GM23338 (cell line): Measurements from ENCODE around the gene SULT1A4.
"Not testable (repeated sequence)": the region's sequence is repeated elsewhere in the genome, so short reads cannot be mapped to it uniquely, and the experiment has no call there.

Experiments used
- CREB1 ChIP-seq: fragments of 250-450 bp; sonication (Bioruptor Pico); IDR thresholded peaks from 2 replicates; pipeline ENCODE4 v1.5.0; 2020; ENCODE audit warnings: low read depth, mild to moderate bottlenecking, moderate library complexity
- EZH2 ChIP-seq: fragments of 200-600 bp; sonication (generic); IDR thresholded peaks from one replicate; pipeline ENCODE4 v1.8.0; 2017; ENCODE audit warnings: antibody characterized with exemption, mild to moderate bottlenecking, low read depth; ENCODE audit not compliant: unreplicated experiment
- EZH2phosphoT487 ChIP-seq: fragments of 200-600 bp; sonication (generic); IDR thresholded peaks from one replicate; pipeline ENCODE4 v1.8.1; 2018; ENCODE audit warnings: antibody characterized with exemption; ENCODE audit not compliant: unreplicated experiment
- JUNB ChIP-seq: IDR thresholded peaks from one replicate; pipeline ENCODE4 v1.6.1; 2016; ENCODE audit warnings: antibody characterized with exemption; ENCODE audit not compliant: unreplicated experiment
- NANOG ChIP-seq: IDR thresholded peaks from 2 replicates; pipeline ENCODE4 v1.6.1; 2016; ENCODE audit warnings: antibody characterized with exemption, borderline replicate concordance
- POLR2AphosphoS5 ChIP-seq: IDR thresholded peaks from 2 replicates; pipeline ENCODE4 v1.6.1; 2016; ENCODE audit warnings: antibody characterized with exemption, low read depth
- REST ChIP-seq: IDR thresholded peaks from one replicate; pipeline ENCODE4 v1.6.1; 2018; ENCODE audit warnings: antibody characterized with exemption; ENCODE audit not compliant: unreplicated experiment
- STAT1 ChIP-seq: IDR thresholded peaks from one replicate; pipeline ENCODE4 v1.6.1; 2016; ENCODE audit warnings: antibody characterized with exemption; ENCODE audit not compliant: unreplicated experiment
- ZNF114 ChIP-seq: fragments of 250-450 bp; sonication (Bioruptor Pico); IDR thresholded peaks from 2 replicates; pipeline ENCODE4 v1.5.0; 2020; ENCODE audit warnings: mild to moderate bottlenecking, moderate library complexity
- TF ChIP-seq, protein P1 (sequence below), 2 experiments: fragments of 200-600 bp in 1 of 2; sonication (generic) in 1 of 2; conservative IDR thresholded peaks; 2 replicates each; pipeline versions ENCODE4 v1.5.1 to v1.6.1; 2016 to 2017; ENCODE audit warnings: antibody characterized with exemption in 2 of 2, low read depth in 2 of 2, mild to moderate bottlenecking in 2 of 2, moderate library complexity in 1 of 2
- TF ChIP-seq, protein P2 (sequence below): IDR thresholded peaks from 2 replicates; pipeline ENCODE4 v1.6.1; 2016; ENCODE audit warnings: antibody characterized with exemption
- TF ChIP-seq, protein P3 (sequence below): fragments of 250-450 bp; sonication (Bioruptor Pico); IDR thresholded peaks from 2 replicates; pipeline ENCODE4 v1.5.0; 2020; ENCODE audit warnings: mild to moderate bottlenecking, moderate library complexity

DNA sequence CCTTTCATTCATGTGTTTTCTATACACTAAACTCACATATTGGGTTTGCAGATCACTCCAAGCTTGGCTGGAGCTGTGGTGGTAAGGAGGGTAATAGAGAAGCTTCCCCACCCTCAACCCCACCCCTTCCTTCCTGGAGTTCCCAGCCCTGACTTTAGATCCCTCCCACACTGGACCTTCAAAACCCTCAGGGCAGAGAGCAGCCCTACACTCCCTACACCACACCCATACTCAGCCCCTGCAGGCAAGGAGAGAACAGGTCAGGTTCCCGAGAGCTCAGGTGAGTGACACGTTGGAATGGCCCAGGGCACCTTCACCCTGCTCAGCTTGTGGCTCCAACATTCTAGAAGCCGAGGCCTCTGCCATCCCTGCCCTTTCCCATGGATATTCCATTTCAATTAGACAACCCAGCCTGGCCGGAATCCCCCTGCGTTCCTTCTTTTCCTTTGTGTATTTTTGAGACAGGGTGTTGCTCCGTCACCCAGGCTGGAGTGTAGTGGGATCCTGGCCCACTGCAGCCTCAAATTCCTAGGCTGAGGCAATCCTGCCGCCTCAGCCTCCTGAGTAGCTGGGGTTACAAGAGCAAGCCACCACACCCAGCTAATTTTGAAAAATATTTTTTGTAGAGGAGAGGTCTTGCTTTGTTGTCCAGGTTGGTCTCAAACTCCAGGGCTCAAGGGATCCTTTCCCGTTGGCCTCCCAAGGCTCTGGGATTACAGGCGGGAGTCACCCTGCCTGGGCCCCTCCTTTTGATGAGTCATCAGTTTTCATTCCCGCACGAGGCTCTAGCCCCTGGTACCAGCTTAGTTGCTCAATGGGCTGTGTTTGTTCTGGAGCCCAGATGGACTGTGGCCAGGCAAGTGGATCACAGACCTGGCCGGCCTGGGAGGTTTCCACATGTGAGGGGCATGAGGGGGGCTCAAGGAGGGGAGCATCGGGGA lies at the start of gene SULT1A4:
- TF ChIP-seq, protein P1, sequence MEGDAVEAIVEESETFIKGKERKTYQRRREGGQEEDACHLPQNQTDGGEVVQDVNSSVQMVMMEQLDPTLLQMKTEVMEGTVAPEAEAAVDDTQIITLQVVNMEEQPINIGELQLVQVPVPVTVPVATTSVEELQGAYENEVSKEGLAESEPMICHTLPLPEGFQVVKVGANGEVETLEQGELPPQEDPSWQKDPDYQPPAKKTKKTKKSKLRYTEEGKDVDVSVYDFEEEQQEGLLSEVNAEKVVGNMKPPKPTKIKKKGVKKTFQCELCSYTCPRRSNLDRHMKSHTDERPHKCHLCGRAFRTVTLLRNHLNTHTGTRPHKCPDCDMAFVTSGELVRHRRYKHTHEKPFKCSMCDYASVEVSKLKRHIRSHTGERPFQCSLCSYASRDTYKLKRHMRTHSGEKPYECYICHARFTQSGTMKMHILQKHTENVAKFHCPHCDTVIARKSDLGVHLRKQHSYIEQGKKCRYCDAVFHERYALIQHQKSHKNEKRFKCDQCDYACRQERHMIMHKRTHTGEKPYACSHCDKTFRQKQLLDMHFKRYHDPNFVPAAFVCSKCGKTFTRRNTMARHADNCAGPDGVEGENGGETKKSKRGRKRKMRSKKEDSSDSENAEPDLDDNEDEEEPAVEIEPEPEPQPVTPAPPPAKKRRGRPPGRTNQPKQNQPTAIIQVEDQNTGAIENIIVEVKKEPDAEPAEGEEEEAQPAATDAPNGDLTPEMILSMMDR (conservative IDR thresholded peaks at IDR 0.05; ENCODE audit: low read depth in 2 of 2) = not testable (repeated sequence)
- TF ChIP-seq POLR2AphosphoS5; REST; EZH2phosphoT487; EZH2; CREB1; JUNB; STAT1; NANOG; ZNF114 (CRISPR knock-in tag): not testable (repeated sequence)
- TF ChIP-seq, protein P2, sequence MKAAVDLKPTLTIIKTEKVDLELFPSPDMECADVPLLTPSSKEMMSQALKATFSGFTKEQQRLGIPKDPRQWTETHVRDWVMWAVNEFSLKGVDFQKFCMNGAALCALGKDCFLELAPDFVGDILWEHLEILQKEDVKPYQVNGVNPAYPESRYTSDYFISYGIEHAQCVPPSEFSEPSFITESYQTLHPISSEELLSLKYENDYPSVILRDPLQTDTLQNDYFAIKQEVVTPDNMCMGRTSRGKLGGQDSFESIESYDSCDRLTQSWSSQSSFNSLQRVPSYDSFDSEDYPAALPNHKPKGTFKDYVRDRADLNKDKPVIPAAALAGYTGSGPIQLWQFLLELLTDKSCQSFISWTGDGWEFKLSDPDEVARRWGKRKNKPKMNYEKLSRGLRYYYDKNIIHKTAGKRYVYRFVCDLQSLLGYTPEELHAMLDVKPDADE = not testable (repeated sequence)
- TF ChIP-seq, protein P3, sequence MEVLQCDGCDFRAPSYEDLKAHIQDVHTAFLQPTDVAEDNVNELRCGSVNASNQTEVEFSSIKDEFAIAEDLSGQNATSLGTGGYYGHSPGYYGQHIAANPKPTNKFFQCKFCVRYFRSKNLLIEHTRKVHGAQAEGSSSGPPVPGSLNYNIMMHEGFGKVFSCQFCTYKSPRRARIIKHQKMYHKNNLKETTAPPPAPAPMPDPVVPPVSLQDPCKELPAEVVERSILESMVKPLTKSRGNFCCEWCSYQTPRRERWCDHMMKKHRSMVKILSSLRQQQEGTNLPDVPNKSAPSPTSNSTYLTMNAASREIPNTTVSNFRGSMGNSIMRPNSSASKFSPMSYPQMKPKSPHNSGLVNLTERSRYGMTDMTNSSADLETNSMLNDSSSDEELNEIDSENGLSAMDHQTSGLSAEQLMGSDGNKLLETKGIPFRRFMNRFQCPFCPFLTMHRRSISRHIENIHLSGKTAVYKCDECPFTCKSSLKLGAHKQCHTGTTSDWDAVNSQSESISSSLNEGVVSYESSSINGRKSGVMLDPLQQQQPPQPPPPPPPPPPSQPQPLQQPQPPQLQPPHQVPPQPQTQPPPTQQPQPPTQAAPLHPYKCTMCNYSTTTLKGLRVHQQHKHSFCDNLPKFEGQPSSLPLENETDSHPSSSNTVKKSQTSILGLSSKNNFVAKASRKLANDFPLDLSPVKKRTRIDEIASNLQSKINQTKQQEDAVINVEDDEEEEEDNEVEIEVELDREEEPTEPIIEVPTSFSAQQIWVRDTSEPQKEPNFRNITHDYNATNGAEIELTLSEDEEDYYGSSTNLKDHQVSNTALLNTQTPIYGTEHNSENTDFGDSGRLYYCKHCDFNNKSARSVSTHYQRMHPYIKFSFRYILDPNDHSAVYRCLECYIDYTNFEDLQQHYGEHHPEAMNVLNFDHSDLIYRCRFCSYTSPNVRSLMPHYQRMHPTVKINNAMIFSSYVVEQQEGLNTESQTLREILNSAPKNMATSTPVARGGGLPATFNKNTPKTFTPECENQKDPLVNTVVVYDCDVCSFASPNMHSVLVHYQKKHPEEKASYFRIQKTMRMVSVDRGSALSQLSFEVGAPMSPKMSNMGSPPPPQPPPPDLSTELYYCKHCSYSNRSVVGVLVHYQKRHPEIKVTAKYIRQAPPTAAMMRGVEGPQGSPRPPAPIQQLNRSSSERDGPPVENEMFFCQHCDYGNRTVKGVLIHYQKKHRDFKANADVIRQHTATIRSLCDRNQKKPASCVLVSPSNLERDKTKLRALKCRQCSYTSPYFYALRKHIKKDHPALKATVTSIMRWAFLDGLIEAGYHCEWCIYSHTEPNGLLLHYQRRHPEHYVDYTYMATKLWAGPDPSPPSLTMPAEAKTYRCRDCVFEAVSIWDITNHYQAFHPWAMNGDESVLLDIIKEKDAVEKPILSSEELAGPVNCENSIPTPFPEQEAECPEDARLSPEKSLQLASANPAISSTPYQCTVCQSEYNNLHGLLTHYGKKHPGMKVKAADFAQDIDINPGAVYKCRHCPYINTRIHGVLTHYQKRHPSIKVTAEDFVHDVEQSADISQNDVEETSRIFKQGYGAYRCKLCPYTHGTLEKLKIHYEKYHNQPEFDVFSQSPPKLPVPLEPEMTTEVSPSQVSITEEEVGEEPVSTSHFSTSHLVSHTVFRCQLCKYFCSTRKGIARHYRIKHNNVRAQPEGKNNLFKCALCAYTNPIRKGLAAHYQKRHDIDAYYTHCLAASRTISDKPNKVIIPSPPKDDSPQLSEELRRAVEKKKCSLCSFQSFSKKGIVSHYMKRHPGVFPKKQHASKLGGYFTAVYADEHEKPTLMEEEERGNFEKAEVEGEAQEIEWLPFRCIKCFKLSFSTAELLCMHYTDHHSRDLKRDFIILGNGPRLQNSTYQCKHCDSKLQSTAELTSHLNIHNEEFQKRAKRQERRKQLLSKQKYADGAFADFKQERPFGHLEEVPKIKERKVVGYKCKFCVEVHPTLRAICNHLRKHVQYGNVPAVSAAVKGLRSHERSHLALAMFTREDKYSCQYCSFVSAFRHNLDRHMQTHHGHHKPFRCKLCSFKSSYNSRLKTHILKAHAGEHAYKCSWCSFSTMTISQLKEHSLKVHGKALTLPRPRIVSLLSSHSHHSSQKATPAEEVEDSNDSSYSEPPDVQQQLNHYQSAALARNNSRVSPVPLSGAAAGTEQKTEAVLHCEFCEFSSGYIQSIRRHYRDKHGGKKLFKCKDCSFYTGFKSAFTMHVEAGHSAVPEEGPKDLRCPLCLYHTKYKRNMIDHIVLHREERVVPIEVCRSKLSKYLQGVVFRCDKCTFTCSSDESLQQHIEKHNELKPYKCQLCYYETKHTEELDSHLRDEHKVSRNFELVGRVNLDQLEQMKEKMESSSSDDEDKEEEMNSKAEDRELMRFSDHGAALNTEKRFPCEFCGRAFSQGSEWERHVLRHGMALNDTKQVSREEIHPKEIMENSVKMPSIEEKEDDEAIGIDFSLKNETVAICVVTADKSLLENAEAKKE = not testable (repeated sequence)
